HL-60/S4 treated with phorbol 12-myristate 13-acetate at 8.2 ng/mL for 4 days and 3 days (cell line): ENCODE results near the gene MAP3K21.

Experiments used
- in situ Hi-C: fragments of 300-500 bp; cut with MboI; formaldehyde crosslinking; loops from 2 replicates; pipeline ENCODE4 v1.15.0; 2022; ENCODE audit warnings: low sequenced_read_pairs

MAP3K21 gene

DNA sequence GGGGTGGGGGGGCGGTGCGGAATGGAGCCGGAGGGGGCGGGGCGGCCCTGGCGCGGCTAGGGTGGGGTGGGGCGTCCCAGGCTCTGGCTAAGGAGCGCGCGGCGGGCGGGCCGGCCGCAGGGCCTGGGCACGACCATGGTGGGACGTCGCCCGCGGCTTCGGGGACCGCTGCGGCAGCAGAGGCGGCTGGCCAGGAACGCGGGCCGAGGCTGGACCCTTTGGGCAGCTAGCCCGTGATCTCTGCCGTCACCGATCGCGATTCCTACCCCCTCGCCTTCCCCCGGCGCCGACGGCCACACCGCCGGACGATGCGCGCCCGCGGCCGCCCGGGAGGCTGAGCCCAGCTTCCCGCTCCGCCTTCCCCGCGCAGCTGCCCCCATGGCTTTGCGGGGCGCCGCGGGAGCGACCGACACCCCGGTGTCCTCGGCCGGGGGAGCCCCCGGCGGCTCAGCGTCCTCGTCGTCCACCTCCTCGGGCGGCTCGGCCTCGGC lies at the start of gene MAP3K21:
Gene MAP3K21, plus strand, starts transcription at position 74 of the 491 bp plus-strand sequence. Its CDS starts 305 bp downstream, at position 379.
- in situ Hi-C loops: no loop called here

DNA sequence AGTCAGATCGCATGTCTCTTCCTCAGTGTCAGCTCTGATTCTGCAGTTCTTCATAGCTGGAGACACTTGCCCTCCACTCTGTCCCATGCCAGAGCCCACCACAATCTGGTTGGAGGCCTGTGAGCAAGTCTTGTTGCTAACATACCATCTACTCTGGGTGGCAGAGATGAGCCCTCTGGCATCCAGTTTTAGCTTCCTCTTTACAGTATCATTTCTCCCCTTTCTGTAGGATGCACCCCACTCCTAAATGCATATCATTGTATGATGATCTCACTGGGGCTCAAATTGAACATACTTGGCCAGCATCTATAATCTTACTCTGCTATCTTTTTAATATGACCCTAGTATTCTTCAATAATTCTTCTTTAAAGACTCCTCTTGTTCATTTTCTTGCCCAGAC lies 48.9 kb upstream of the MAP3K21 start:
- in situ Hi-C loops: no loop called here

DNA sequence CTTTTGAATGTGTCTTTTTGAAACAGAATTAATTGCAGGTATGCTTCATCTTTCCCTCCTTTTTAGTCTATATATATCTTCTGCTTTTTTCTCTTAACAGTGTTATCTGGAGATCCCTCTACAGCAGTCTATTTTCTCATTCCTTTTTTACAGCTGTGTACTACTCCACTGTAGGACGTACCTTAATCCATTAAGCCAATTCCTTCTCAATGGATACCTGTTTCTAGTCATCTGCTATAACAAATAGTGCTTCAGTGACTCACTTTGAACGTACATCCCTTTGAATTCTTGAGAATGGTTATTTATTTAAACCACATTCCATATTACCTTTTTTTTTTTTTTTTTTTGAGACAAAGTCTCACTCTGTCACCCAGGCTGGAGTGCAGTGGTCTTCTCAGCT lies 47.6 kb upstream of the MAP3K21 start:
- in situ Hi-C loops: no loop called here

DNA sequence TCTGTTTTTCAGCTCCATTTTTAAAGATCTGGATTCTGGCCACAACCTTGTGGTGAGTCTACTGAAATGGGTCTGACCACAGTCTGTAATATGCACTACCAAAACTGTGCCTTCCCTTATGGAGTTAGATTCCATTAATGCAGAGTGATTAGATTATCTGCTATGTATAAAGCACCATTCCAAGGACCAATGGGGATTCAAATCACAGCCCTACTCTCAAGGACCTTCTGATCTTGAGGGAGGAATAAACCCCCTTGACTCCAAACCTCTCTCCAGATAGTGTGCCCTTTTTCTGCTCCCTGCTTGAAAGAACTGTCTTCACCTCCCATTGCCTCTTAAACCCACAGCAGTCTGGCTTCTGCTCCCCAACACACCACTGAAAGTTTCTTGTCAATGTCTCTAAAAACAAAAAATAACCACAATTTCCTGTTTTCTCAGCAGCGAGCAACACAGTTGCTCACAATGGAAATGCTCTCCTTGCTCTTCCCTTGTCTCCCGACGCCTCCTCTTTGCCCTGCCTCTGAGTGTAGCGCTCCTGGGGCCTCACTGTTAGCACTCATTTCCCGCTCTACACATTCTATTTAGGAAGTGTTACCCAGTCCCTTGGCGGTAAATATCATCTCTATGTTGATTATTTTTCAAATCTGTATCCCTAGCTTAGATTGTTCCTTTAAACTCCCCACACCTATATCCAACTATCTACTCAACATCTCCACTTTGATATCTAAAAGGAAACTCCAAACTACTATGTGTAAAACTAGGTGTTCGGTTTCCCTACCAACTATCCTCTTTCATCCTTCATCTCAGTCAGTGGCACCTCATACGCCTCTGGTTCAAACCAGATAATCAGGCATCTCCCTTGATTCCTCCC lies 45.6 kb upstream of the MAP3K21 start:
- in situ Hi-C loops: no loop called here

DNA sequence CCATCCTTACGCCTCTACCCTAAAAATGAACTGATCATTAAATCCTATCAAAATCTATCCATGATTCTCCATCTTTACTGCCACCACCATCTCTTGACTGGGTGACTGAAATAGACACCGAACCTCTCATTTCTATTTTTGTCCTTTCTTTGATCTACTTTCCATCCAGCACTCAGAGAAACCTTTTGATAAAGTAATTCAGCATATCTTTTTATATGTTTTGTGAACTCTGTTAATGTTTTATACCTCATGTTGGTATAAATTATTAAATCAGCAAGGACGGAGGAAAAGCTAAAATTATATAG lies 45.0 kb upstream of the MAP3K21 start:
- in situ Hi-C loops: no loop called here

DNA sequence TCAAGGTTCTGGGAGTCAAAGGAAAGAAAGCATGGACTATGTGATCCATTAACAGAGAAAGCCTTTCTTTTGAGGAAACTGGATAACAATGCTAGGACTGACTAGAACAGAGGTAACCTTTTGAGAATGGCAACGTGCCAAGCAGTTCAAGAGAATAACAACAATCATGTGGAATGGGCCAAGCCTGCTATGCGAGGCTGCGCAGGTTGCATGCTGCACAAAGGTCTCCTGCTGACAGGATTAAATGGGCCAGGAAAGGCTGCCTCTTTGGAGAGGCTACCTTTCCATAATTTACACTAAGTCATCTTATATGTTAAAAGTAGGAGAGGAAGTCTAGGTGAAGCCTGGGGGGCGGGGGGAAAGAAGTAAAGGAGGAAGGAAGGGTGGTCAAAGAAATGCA lies 37.8 kb upstream of the MAP3K21 start:
- in situ Hi-C loops: no loop called here

DNA sequence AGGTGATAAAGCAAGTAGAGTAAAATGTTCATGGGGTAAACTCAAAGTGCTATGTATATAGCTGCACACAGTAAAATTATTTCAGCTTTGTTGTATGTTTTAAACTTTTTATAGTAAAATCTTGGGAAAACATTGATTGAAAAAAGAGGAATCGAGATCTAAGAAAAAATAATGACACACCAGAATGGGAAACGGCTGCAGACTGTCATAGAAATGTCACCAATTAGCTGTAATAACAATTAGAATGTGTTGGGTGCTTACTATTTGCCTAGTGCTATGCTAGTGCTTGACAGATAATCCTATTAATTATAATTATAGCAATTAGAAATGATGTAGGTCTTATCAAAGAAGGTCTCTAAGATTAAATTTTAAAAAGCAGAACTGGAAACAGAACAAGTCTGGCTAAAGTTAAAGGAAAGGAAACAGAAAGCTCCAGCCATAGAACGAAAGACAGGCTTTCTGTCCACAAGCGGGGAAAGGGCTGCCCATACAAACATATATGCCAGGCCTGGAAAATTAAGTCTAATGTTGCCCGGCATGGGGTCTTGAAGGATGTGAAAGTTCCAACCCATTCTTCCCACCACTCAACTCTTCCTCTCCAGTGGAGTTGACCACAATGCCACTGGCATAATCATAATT lies 37.0 kb upstream of the MAP3K21 start:
- in situ Hi-C loops: no loop called here

DNA sequence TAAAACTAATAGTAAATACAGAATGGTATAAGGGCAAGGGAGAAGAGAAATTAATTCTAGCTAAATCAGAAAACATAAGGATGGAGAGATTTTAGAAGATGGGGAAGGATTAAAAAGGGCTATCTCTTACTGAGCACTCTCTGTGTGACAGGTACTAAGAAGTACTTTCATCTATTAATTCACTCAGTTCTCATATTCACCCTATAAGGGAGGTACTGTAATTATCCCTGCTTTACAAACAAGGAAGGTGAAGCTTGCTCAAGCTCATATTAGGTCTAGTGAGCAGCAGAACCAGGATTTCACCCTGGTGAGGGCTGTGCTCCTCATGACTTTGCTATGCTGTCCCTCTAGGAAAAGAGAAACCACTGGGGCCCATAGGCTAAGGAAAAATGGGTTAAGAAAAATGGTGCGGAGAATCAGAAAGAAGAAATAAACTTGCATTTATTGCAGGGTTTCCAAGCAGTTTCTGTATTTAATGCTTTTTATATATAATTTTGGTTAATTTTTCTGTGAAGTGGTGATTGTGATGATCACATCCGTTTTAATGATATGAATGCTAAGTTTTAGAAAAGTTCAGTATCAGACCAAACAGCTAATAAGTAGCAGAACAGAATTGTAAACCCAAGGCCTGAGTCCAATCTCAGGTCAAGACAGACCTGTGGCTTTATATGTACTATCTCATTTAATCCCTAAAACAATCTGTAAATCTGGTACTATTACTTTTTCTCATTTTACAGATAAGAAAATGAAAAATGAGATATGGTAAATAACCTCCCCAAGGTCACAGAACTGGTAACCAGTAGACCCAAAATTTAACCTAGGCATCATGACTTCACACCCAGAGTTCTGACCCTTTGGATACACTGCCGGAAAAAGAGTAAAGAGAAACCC lies 33.7 kb upstream of the MAP3K21 start:
- in situ Hi-C loops: no loop called here

DNA sequence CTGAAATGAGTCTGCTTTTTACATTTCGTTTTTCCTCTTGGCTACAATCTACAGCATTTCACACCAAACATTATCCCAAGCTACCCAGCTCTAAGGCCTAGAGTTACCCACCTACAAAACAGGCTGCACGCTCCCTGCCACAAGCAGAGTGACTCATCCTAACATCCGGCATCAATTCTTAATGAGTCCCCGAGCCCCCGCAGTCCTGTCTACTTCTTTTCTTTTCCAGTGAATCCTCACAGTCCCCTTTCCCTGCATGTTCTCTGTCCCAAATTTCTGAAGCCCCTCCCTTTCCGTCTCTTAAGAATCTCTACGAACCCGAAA lies 32.6 kb upstream of the MAP3K21 start:
- in situ Hi-C loops: no loop called here

DNA sequence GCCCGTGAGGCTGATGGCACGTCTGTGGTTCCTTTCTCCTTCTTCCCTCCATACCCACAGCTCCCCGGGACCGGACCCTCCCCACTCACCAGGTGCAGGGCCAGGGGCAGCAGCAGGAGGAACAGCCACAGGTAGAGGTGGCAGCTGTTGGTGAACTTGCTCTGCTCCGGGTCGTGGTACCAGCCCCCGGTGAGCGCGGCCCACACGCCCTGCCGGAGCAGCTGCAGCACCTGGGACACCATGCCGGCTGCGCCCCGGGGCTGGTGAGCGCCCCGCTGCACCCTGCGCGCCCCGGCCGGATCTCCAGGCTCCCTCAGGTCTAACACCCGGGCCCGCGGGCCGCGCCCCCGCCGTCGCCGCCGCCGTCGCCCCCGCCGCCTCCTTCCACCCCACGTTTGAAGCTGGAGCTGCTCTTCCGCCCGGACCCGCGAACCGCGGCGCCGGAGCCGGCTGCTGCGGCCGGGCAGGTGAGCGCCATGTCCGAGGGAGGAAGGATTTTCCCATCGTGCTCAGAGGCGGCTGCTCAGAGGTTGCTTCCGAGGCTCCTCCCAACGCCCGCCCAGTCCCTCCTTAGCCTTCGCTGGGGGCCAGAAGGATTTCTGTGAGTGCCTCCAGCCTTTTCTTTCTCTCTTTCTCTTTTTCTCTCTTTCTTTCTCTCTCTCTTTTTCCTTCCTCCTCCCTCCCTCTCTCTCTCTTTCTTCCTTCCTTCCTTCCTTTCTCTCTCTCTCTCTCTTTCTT lies 32.1 kb upstream of the MAP3K21 start, which contains the start of gene PCNX2:
Gene PCNX2, minus strand, starts transcription at position 489 of the 738 bp plus-strand sequence. Its CDS starts 247 bp downstream, at position 242.
- in situ Hi-C loops: no loop called here

DNA sequence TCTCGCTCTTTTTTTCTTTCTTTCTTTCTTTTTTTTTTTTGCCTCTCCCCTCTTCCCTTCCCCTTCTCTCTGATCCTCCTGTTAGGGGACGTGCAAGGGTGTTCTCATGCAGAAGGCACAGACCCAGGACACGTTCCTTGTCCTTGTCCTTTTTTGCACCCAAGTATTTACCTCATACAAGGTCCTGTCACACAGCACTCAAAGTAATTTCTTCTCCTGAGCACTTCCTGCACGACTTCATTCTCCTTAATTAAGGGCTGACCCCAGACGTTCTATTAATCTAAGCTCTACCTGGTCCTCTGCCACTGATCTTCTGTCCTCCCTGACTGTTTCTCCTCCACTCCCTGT lies 31.6 kb upstream of the MAP3K21 start:
- in situ Hi-C loops: no loop called here

DNA sequence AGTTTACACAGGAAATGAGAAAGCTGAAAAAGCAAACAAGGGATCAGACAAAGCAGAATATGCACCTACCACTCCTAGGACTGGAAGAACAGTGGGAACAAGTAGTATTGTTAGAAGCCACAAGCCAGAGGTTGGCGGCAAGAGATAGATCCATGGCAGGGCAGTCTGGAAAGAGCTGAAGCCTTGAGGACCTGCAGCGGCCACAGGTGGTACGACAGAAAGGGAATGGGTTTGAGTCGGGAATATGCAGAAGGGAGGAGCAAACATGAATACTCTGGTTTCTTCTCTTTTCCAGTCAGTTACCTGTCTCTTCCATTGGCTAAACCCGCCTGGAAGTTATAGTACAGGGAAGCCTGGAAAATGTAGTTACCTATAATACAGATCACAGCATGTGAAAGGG lies 28.1 kb upstream of the MAP3K21 start:
- in situ Hi-C loops: no loop called here

DNA sequence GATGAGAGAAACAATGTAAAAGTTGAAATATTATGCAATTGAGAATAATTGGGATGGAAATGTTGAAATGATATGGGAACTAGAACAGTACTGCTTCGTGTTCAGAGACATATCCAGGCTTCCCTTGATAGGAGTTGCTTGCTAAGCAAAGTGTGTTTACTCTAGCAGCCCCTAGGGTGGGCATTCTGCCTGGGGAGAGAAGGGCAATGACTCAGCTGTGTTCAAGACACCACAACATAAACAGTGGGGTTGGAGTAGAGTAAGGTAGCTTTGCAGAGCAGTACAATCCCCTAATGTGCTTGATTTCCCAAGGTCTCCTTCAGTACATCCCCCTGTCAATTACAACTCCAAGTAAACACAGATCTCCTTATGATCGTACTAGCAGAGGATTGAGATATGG lies 27.2 kb upstream of the MAP3K21 start:
- in situ Hi-C loops: loop anchor here (25.0 kb wide), 1 partner anchor 762 kb away; no protein-coding TSS in a partner anchor

DNA sequence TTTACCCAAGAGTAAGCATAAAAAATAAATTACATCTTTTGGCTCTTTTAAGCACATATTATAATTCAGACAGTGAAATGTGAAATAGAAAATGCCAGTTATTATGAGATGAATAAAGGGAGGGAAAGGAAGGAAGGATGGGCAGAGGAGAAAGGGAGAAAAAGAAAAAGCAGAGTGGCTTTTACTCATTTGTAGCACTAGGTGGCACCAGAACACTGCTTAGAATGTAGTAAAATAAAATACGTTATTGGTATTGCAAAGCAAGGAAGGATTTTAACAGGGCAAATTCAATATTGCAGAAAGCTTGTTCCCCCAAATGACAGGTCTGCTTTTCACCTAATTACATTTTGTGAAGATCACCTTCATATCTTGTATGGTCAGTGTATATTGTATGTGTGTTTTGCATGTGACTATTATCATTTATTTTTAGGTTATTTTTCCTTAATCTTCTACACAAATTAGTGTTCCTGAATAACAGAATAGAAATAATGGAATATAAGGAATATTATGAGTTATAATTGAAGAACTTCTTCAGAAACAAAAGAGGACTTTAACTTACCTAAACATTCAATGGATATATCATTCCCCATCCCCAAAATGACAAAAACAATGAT lies 22.9 kb upstream of the MAP3K21 start:
- in situ Hi-C loops: loop anchor here (25.0 kb wide), 1 partner anchor 758 kb away; no protein-coding TSS in a partner anchor

DNA sequence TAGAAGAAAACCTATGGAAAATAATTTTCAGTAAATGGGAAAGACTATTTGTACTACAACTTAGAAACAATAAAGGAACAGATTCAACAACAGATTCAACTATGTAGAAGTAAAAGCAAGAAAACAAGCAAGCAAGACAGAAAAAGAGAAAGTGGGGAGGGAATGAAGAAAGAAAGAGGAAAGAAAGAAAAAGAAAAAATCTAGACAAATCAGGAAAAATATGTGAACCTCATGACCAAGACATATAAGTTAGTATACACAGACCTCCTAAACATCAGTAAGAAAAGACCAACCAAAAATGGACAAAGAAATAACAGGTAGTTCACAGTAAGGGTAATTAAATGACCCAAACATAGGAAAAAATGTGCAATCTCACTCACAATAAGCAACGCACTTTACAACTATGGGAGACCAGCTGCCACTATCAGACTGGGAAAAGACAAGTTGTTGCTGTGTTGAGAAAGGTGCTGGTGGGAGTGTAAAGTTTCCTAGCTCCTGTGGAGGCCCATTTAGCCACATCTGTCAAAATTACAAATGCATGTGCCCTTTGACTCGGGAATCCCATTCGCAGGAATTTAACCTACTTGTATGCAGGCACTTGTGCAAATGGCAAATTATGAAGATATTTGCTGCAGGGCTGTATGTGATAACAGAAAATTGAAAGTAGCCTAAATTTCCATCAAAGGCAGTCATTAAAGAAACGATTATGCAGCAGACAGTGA lies 13.9 kb upstream of the MAP3K21 start:
- in situ Hi-C loops: loop anchor here (25.0 kb wide), 1 partner anchor 749 kb away; no protein-coding TSS in a partner anchor

DNA sequence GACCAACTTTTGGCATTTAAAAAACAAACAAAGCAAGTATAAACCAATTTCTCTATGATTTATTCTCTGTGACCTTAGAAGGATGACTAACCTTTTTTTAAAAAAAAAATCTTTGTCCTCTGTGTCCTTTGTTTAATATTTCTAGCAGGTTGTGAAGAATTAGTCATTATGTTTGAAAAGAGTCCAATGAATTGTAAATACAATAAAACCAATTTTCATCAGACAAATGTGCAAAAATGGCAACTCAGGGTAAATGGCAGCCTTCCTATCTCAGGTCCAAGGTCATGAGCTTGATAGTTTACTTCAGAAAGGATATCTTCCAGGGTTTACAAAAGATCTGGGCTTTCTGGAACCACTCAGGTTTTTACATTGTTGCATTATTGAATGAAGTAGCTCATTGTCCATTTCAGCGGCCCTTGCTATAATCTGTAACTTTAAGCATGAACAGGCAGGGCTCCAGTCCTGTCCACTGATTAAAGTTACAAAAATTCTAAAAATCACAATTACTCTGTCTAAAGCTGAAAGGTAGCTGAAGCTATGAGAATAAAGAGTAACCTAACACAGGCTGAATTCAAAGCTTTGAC lies 11.7 kb upstream of the MAP3K21 start:
- in situ Hi-C loops: loop anchor here (25.0 kb wide), 1 partner anchor 746 kb away; no protein-coding TSS in a partner anchor

DNA sequence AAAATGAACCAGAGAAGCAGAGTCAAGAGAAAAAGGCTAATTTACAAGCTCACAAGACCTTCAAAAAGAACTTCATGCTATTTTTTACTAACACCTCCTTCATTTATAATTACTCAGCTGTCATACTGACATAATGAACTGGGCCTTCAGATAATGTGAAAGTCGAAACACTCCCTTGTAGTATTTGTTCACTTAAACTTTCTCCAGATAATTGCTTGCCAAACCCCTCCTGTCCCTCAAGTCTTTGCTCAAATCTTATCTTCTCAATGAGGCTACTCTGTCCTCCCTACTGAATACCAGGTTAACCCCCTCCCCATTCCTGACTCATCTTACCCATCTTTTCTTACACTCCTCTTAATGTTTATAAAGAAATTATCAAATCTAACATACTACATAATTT lies 11.1 kb upstream of the MAP3K21 start:
- in situ Hi-C loops: loop anchor here (25.0 kb wide), 1 partner anchor 746 kb away; no protein-coding TSS in a partner anchor

DNA sequence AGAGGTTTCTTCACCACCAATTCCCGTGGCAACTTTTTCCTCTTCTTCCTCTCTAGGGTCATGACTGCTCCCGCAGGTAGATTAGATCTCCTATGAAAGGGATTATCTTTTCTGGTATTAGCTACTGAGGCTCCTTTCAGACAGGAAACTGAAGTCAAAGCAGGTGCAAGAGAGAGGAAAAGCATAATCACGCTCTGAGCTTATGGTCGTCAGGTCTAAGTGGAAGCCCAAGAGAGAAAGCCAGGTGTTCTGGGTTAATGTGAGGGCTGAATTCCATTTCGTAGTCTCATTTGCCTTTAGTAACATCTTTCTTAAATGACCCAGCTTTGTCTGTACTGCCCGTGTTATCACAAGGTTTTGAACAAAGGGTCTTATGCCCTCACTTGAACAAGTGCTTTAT lies 8.3 kb upstream of the MAP3K21 start:
- in situ Hi-C loops: loop anchor here (25.0 kb wide), 1 partner anchor 743 kb away; no protein-coding TSS in a partner anchor

DNA sequence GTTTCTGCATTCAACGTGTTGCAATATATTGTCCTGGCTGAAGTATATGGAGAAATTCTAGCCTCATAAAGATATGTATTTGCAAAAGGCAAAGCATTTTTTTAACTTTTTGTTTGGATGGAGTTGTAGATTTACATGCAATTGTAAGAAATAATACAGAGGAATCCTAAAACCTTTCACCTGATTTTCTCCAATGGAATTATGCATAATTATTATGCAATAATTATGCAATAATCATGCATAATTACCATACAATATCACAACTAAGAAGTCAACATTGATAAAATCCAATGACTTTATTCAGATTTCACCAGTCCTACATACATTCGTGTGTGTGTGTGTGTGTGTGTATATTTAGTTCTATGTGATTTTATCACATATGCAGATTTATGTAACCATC lies 7.5 kb upstream of the MAP3K21 start:
- in situ Hi-C loops: loop anchor here (25.0 kb wide), 1 partner anchor 742 kb away; no protein-coding TSS in a partner anchor
